ENCODE measurements around the gene USH1G. TPM values are rescaled to one million over a fixed set of nuclear protein-coding genes. Genes with fewer than 3 reads are reported as not detected.

USH1G gene
- total RNA-seq, 1 donor from 2014 or later: 0.14 TPM

DNA sequence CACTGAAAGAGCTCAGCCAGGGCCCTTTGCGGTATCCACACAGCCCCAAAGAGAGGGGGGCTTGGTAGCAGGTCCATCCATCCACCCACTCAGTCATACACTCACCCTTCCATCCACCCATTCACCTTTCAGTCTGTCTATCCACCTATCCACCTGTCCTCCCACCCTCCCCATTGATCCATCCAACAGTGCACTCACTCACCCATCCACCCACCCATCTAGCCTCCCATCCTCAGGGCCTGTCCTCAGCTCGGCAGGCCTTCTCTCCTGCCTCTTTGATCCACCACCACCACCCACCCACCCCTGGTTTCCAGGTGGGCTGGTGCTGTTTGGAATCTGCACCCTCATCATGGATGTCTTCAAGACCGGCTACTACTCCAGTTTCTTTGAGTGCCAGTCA is 2.2 kb upstream of the USH1G start:
- no peak overlapping the region for H3K4me3 ChIP-seq (ENCODE audit: insufficient read depth, low read depth, low read length)
- peaks cover 67% of the 10 kb centered on the region for H3K27me3 Mint-ChIP-seq (ENCODE audit: low read depth, unreplicated experiment)
- H3K27ac Mint-ChIP-seq (ENCODE audit: unreplicated experiment): no peak overlapping the region
- no peak overlapping the region for H3K4me3 Mint-ChIP-seq (ENCODE audit: unreplicated experiment)
- peaks cover under 1% of the 10 kb centered on the region for H3K36me3 Mint-ChIP-seq (ENCODE audit: low read depth, unreplicated experiment)
- no peak overlapping the region for H2AFZ ChIP-seq (ENCODE audit: low read depth, low read length)
- no peaks in the 10 kb centered on the region for H3K36me3 ChIP-seq (ENCODE audit: insufficient read depth, low read length)
- DNase-seq (ENCODE audit: low read depth) (no peak), FAIRE-seq (no peak)
- H3K9me3 ChIP-seq (ENCODE audit: insufficient read depth, low read depth, low read length): no peaks in the 10 kb centered on the region
- no peaks in the 10 kb centered on the region for H3K4me1 Mint-ChIP-seq (ENCODE audit: low read depth, unreplicated experiment)
- no peaks in the 10 kb centered on the region for H3K4me1 ChIP-seq (ENCODE audit: insufficient read depth, low read length)
- H3K79me2 ChIP-seq (ENCODE audit: insufficient read depth, low read length): no peaks in the 10 kb centered on the region
- no peak overlapping the region for H3K27ac ChIP-seq (ENCODE audit: low read depth, low read length)
- H3K4me2 ChIP-seq (ENCODE audit: low read length): no peak overlapping the region
- peaks cover 6% of the 10 kb centered on the region for H3K9me3 Mint-ChIP-seq (ENCODE audit: unreplicated experiment)
- H4K20me1 ChIP-seq (ENCODE audit: insufficient read depth, low read length): no peaks in the 10 kb centered on the region
- TF ChIP-seq EZH2 (IDR thresholded peaks at IDR 0.05; ENCODE audit: insufficient read depth, low read length): no peak
- TF ChIP-seq, protein P1, sequence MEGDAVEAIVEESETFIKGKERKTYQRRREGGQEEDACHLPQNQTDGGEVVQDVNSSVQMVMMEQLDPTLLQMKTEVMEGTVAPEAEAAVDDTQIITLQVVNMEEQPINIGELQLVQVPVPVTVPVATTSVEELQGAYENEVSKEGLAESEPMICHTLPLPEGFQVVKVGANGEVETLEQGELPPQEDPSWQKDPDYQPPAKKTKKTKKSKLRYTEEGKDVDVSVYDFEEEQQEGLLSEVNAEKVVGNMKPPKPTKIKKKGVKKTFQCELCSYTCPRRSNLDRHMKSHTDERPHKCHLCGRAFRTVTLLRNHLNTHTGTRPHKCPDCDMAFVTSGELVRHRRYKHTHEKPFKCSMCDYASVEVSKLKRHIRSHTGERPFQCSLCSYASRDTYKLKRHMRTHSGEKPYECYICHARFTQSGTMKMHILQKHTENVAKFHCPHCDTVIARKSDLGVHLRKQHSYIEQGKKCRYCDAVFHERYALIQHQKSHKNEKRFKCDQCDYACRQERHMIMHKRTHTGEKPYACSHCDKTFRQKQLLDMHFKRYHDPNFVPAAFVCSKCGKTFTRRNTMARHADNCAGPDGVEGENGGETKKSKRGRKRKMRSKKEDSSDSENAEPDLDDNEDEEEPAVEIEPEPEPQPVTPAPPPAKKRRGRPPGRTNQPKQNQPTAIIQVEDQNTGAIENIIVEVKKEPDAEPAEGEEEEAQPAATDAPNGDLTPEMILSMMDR (IDR thresholded peaks at IDR 0.05; ENCODE audit: insufficient read depth, low read depth, low read length): no peak
- H3K9ac ChIP-seq (ENCODE audit: low read length): no peak overlapping the region
- peaks cover 55% of the 10 kb centered on the region for H3K27me3 ChIP-seq (ENCODE audit: insufficient read depth, low read length)

DNA sequence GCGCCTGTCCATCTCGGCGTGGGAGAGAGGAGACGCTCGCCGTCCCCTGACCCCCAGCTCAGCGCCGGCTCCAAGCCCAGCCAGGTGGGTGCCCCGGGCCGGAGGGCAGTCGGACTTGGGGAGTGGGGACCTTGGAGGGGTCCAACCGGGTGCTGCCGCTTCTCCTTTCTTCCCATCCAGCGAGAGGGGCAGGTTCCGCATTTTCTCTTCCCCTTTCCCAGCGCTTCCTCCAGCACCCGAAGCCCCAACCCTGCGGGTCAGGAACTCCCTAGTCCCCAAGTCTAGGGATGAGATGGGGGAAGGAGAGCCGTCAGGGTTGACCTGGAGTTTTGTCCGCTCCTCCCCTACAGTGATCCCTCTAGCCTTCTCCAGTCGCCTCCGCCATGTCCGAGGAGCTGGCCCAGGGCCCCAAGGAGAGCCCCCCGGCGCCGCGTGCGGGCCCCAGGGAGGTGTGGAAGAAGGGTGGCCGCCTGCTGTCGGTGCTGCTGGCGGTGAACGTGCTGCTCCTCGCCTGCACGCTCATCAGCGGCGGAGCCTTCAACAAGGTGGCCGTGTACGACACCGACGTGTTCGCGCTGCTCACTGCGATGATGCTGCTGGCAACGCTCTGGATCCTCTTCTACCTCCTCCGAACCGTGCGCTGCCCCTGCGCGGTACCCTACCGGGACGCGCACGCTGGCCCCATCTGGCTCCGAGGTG is 1.3 kb upstream of the USH1G start, which contains the start of gene OTOP2:
Gene OTOP2 (plus strand): TSS at position 24 of the 699 bp plus-strand sequence. CDS start 360 bp downstream, at position 384.
- Mint-ChIP-seq H3K9me3 (ENCODE audit: unreplicated experiment) (peaks cover 6% of the 10 kb centered on the region), H3K36me3 (ENCODE audit: low read depth, unreplicated experiment) (no peaks in the 10 kb centered on the region), H3K27ac (ENCODE audit: unreplicated experiment) (no peak within 1 kb of the TSS), H3K4me1 (ENCODE audit: low read depth, unreplicated experiment) (no peaks in the 10 kb centered on the region), H3K27me3 (ENCODE audit: low read depth, unreplicated experiment) (peaks cover 63% of the 10 kb centered on the region), H3K4me3 (ENCODE audit: unreplicated experiment) (no peak within 1 kb of the TSS)
- no peaks in the 10 kb centered on the region for H4K20me1 ChIP-seq (ENCODE audit: insufficient read depth, low read length)
- no peak within 1 kb of the TSS for H2AFZ ChIP-seq (ENCODE audit: low read depth, low read length)
- DNase-seq (ENCODE audit: low read depth) (no peak), FAIRE-seq (no peak)
- no peak within 1 kb of the TSS for H3K9ac ChIP-seq (ENCODE audit: low read length)
- no peaks in the 10 kb centered on the region for H3K9me3 ChIP-seq (ENCODE audit: insufficient read depth, low read depth, low read length)
- peaks cover 55% of the 10 kb centered on the region for H3K27me3 ChIP-seq (ENCODE audit: insufficient read depth, low read length)
- no peaks in the 10 kb centered on the region for H3K79me2 ChIP-seq (ENCODE audit: insufficient read depth, low read length)
- no peaks in the 10 kb centered on the region for H3K36me3 ChIP-seq (ENCODE audit: insufficient read depth, low read length)
- no peak within 1 kb of the TSS for H3K27ac ChIP-seq (ENCODE audit: low read depth, low read length)
- no peak within 1 kb of the TSS for H3K4me3 ChIP-seq (ENCODE audit: insufficient read depth, low read depth, low read length)
- no peaks in the 10 kb centered on the region for H3K4me1 ChIP-seq (ENCODE audit: insufficient read depth, low read length)
- TF ChIP-seq, protein P1 (IDR thresholded peaks at IDR 0.05; ENCODE audit: insufficient read depth, low read depth, low read length): no peak
- peak; percentile 95 for TF ChIP-seq EZH2 (IDR thresholded peaks at IDR 0.05; ENCODE audit: insufficient read depth, low read length)
- peak within 1 kb of the TSS; percentile 58 for H3K4me2 ChIP-seq (ENCODE audit: low read length)

All from astrocyte (in vitro differentiated cells and primary cell).